Small intestine (tissue), 7 donors: ENCODE measurements around the gene DBP. TPM values are rescaled to one million over a fixed set of nuclear protein-coding genes. Genes with fewer than 3 reads are reported as not detected.
"Not testable (repeated sequence)": the region's sequence is repeated elsewhere in the genome, so short reads cannot be mapped to it uniquely, and the experiment has no call there.

Experiments used
- DNase-seq, 2 donors: peaks; one replicate each; pipeline versions ENCODE4 v3.0.0 to v3.0.0-alpha.2; 2013
- FAIRE-seq: peaks from 2 replicates; lab custom pipeline; 2012; peaks lifted over from hg19 to GRCh38; lab: Jason Lieb, UNC
- H3K27ac ChIP-seq, 3 donors: one replicate each; pipeline ENCODE4 v1.5.1; 2013; ENCODE audit warnings: low read length in 2 of 3, mild to moderate bottlenecking in 2 of 3, control low read depth in 1 of 3, inconsistent platforms in 1 of 3, low read depth in 1 of 3, moderate library complexity in 1 of 3
- H3K27me3 ChIP-seq, 3 donors: one replicate each; pipeline ENCODE4 v1.6.1; 2013; ENCODE audit warnings: low read length in 3 of 3, inconsistent platforms in 1 of 3; ENCODE audit not compliant: control insufficient read depth in 3 of 3, insufficient read depth in 3 of 3
- H3K36me3 ChIP-seq, 3 donors: one replicate each; pipeline ENCODE4 v1.6.1; 2013; ENCODE audit warnings: low read length in 3 of 3, inconsistent platforms in 1 of 3, low read depth in 1 of 3, mild to moderate bottlenecking in 1 of 3, moderate library complexity in 1 of 3; ENCODE audit not compliant: control insufficient read depth in 3 of 3, insufficient read depth in 2 of 3
- H3K4me1 ChIP-seq, 3 donors: one replicate each; pipeline ENCODE4 v1.6.1; 2013; ENCODE audit warnings: low read length in 2 of 3, inconsistent platforms in 1 of 3, low read depth in 1 of 3, mild to moderate bottlenecking in 1 of 3, moderate library complexity in 1 of 3; ENCODE audit not compliant: control insufficient read depth in 3 of 3, insufficient read depth in 2 of 3
- H3K4me3 ChIP-seq, 3 donors: one replicate each; pipeline ENCODE4 v1.5.1; 2013; ENCODE audit warnings: low read length in 3 of 3, control low read depth in 1 of 3, inconsistent platforms in 1 of 3, low read depth in 1 of 3, mild to moderate bottlenecking in 1 of 3, moderate library complexity in 1 of 3
- H3K9me3 ChIP-seq, 2 donors: one replicate each; pipeline ENCODE4 v1.6.1; 2013; ENCODE audit warnings: low read depth in 1 of 2, low read length in 1 of 2; ENCODE audit not compliant: control insufficient read depth in 2 of 2, insufficient read depth in 1 of 2
- WGBS, 3 donors: extraction: QIAGEN DNeasy Blood & Tissue Kit; methylation state at CpG; one replicate each; pipeline ENCODE4 v1.1.7; 2013; 5-methylcytosine and 5-hydroxymethylcytosine counted together
- polyA plus RNA-seq, 4 donors: library from polyadenylated mRNA; stranded (reverse) in 3 of 4; unstranded in 1 of 4; fragments of 200-250 nt in 3 of 4; fragments of 120-200 nt in 1 of 4; gene quantifications; one replicate each; pipeline versions ENCODE4 v1.2.1 to v1.2.3, GENCODE V29; 2013
- donor health status: healthy with polysubstance abuse.
- donor health status: control.
- donor health status: control.
- donor health status: Bipolar disorder and iron deficiency.
- donor health status: healthy.

The DBP gene
- polyA plus RNA-seq, 4 donors, result 7.1 to 40.3 (median 23.9) TPM

DNA sequence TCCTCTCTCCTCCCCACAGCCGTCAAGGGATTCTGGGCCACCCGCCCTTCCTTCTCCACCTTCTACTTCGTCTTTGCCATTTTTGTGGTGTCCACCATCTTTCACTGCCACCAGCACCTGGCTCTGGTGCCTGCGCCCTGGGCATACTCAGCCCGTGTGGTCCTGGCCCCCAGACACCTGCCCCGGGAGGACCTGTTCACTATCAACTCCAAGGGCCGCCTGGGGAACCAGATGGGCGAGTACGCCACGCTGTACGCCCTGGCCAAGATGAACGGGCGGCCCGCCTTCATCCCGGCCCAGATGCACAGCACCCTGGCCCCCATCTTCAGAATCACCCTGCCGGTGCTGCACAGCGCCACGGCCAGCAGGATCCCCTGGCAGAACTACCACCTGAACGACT lies 42.8 kb upstream of the DBP start:
- H3K27ac ChIP-seq, FAIRE-seq, H3K27me3 ChIP-seq, H3K4me3 ChIP-seq, DNase-seq, H3K9me3 ChIP-seq, H3K36me3 ChIP-seq: not testable (repeated sequence)
- 89 to 94% (median 94%) methylated on average over 15 to 17 of the region's 19 CpGs for WGBS, 3 donors
- H3K4me1 ChIP-seq, result peaks cover 0 to 53% (median 4%) of the 10 kb centered on the region in 3 donors

DNA sequence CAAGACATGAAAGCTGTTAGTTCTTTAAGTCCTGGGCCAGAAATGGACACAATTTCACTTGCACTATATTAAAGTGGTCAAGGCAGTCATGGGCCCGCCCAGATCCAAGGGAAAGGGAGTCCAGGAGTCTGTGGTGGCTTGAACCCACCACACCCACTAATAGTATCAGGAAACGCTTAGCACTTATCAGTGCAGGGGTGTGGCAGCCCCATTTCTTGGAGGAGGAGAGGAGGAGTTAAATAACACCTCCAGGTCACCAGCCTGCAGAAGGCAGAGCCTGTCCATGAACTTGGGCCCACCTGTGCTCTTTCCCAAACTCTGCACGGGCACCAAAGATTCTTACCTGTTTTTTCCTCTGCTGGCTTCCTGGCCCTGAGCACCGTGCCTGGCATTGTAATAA lies 41.0 kb upstream of the DBP start:
- Histone ChIP-seq H3K4me1 (peaks cover 0 to 44% (median 2%) of the 10 kb centered on the region in 3 donors), H3K4me3 (no peak overlapping the region), H3K36me3 (peaks cover 0 to 3% (median 0%) of the 10 kb centered on the region in 3 donors), H3K9me3 (no peaks in the 10 kb centered on the region), H3K27me3 (no peaks in the 10 kb centered on the region), H3K27ac (peak overlapping the region; percentile 90 to 94 (median 91))
- FAIRE-seq, result no peak
- DNase-seq, result peak; percentile 91 to 98
- WGBS, 3 donors, result 7 to 46% (median 35%) methylated on average over 4 of the region's 4 CpGs

DNA sequence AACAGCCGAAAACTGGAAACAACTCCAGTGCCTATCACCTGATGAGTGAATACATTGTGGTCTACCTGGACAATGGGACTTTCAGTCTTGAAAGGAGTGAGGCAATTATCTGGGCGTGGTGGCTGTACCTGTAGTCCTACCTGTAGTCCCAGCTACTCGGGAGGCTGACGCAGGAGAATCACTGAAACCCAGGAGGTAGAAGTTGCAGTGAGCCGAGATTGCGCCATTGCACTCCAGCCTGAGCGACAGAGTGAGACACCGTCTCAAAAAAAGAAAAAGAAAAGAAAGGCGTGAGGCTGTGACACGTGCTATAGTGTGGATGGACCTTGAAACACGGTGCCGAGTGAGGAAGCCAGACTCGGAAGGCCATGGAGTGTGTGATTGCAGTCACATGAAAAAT lies 39.7 kb upstream of the DBP start:
- Histone ChIP-seq H3K27me3 (no peaks in the 10 kb centered on the region), H3K4me3 (no peak overlapping the region), H3K9me3 (no peaks in the 10 kb centered on the region), H3K36me3 (peaks cover 0 to 3% (median 0%) of the 10 kb centered on the region in 3 donors), H3K27ac (peak overlapping the region; percentile 73 to 94 (median 82)), H3K4me1 (peaks cover 0 to 43% (median 2%) of the 10 kb centered on the region in 3 donors)
- FAIRE-seq (no peak), DNase-seq (peak; percentile 91 to 95)
- WGBS, 3 donors, result 18 to 66% (median 45%) methylated on average over 13 of the region's 13 CpGs

DNA sequence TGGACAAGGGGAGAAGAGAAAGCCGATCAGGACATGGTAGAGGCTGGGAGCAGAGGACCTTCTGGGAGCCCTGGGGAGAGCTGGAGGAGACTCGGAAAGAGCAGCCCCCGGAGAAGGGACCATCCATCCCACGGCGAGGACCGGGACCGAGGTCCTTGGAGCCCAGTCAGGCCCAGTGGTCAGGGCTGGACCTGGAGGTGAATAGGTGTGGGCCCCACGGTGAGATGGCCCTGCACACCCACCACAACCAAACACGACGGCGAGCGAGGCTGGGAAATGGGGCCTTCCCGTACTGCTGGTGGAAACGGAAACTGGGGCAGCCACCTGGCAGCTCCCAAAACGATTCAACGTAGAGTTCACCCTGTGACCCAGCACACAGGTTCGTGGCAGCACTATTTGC lies 39.3 kb upstream of the DBP start:
- H3K27ac ChIP-seq, result peak overlapping the region; percentile 73 to 94 (median 82)
- no peaks in the 10 kb centered on the region for H3K27me3 ChIP-seq
- H3K9me3 ChIP-seq, result no peaks in the 10 kb centered on the region
- H3K4me1 ChIP-seq, result peaks cover 0 to 43% (median 2%) of the 10 kb centered on the region in 3 donors
- H3K36me3 ChIP-seq, result peaks cover 0 to 3% (median 0%) of the 10 kb centered on the region in 3 donors
- no peak for FAIRE-seq
- 74 to 82% (median 78%) methylated on average over 17 of the region's 17 CpGs for WGBS, 3 donors
- DNase-seq, result no peak
- H3K4me3 ChIP-seq, result no peak overlapping the region

DNA sequence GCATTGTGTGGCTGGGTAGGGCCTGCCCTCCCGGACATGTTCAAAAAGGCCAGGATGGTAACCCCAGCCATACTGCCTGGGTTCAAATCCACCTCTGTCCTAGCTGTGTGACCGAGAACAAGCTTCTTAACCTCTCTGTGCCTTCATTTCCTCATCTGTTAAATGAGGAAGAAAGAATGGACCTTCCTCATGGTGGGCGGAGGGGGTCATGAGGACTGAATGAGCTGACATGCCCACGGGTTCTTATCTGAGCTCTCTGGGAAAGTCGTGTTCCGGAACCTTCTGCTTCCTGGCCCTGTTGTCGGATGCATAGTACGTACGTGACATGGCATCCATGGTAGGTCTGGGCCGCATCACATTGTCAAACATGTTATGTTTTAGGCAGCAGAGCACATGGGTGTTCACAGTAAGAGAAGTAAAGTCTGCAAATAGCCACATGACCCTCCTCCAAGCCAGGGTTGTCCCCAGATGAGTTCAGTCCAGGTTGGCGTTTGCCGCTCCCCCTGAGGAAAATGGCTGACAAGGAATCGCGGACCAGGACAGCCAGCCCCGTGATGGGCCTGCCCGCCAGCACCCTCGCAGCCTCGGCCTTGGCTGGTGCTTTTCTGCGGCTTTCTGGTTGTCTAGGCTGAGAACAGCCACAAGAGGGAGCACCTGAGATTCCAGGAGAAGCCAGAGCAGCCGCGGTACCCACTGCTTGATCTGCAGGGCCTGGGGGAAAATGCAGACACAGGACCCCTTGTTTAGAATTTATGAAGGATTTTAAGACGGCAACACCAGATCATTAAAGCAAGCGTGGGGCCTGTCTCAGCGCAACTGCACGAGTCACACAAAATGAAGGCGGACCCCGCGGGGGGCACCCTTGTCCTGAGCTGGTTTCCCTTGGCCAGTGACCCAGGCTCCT lies 38.0 kb upstream of the DBP start:
- H3K27me3 ChIP-seq, result no peaks in the 10 kb centered on the region
- DNase-seq (peak; percentile 87 to 93), FAIRE-seq (no peak)
- WGBS, 3 donors, result 36 to 39% (median 39%) methylated on average over 28 of the region's 28 CpGs
- H3K27ac ChIP-seq, result peak overlapping the region in 1 of 3 donors; percentile 94
- H3K4me3 ChIP-seq, result no peak overlapping the region
- H3K9me3 ChIP-seq, result no peaks in the 10 kb centered on the region
- peaks cover 0 to 3% (median 0%) of the 10 kb centered on the region in 3 donors for H3K36me3 ChIP-seq
- H3K4me1 ChIP-seq, result peaks cover 0 to 54% (median 2%) of the 10 kb centered on the region in 3 donors

DNA sequence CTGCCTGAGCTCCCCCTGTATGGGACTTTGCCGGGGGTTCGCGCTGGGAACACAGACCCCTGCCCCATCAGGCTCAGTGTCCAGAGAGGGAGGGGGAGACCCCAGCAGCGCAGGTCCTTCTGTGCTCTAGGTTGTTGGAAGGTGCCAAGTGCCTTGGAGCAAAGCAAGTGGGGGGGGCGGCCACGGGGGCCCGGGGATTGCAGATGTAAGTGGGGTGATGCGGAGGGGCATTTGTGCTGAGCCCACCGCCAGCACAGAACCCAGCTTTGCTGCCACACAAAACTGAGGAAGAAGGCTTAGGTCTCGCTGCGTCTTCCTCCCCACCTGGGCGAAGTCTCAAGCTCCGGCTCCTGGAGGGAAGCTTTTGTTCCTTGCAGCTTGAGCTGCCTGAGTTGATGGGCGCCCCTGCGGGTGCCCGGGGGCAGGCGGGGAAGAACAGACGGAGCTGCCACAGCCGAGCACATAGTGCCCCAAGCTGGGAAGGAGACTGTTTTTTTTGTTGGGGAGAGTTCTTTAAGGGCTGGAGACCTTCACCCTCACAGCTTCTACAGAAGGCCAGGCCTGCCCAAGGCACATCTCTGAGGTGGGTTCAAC lies 37.1 kb upstream of the DBP start:
- H3K27ac ChIP-seq, result no peak overlapping the region
- WGBS, 3 donors, result 88 to 96% (median 92%) methylated on average over 18 to 19 of the region's 19 CpGs
- no peak for FAIRE-seq

DNA sequence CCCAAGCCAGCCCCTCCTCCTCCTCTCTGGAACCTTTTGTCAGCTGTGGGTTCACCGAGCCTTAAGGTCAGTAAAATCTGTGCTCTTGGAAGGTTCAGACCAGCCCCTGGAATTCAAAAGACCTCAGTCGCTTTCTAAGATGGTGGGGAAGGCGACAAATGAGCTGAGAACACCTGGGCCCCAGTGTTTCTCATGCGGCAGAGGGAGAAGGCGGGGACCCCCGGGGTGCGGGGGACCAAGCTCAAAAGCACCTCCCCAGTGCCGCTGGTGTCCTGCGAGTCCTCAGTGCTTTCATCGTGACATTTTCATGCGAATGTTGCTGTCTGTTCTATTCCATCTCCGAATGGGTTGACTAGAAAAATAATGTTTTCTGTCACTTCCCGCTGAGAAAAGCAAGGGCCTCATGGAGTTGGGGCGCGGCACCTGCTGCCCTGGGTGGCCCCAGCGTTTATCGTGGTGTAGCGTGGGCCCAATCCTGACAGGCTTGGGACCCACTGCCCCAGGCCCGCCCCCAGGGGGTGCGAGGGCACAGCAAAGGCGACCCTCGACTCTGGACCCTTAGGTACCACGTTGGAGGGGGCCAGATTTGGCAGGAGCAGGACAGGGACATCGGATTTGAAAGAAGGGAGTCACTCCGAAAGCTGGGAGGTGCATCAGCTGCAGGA lies 36.4 kb upstream of the DBP start:
- H3K4me3 ChIP-seq, result no peak overlapping the region
- H3K36me3 ChIP-seq, result peaks cover 0 to 3% (median 0%) of the 10 kb centered on the region in 3 donors
- WGBS, 3 donors, result 79 to 85% (median 80%) methylated on average over 25 of the region's 25 CpGs
- peaks cover 0 to 50% (median 2%) of the 10 kb centered on the region in 3 donors for H3K4me1 ChIP-seq
- DNase-seq (no peak), FAIRE-seq (no peak)
- no peaks in the 10 kb centered on the region for H3K27me3 ChIP-seq
- no peaks in the 10 kb centered on the region for H3K9me3 ChIP-seq
- H3K27ac ChIP-seq, result no peak overlapping the region

More for the DNA sequence above, 37.1 kb upstream of the DBP start:
- no peak overlapping the region for H3K4me3 ChIP-seq
- H3K27me3 ChIP-seq, result no peaks in the 10 kb centered on the region
- H3K4me1 ChIP-seq, result peaks cover 0 to 54% (median 2%) of the 10 kb centered on the region in 3 donors
- H3K9me3 ChIP-seq, result no peaks in the 10 kb centered on the region
- H3K36me3 ChIP-seq, result peaks cover 0 to 3% (median 0%) of the 10 kb centered on the region in 3 donors
- no peak for DNase-seq

DNA sequence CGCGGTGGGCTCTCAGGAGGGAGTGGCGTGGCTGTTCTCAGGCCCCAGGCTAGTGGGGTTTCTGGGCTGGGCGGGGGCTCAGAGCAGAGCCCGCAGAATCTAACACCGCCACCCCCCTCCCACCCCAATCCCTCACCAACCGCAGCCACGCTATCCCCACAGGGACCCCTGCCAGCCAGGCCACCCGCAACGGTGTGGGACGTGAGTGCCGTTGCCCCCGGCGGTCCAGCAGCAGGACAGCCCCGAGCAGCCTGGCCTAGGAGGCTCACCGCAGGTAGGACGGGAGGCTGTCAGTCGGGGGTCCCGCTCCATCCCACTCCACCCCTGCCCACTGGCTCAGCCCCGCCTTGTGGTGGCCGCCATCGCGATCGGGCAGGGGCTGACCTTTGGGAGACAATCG lies 35.8 kb upstream of the DBP start, which contains the start of gene NTN5:
Gene NTN5 (minus strand): TSS at position 24 of the 400 bp plus-strand sequence. CDS start 2,031 bp downstream, outside the sequence.
- no peaks in the 10 kb centered on the region for H3K27me3 ChIP-seq
- peaks cover 0 to 3% (median 0%) of the 10 kb centered on the region in 3 donors for H3K36me3 ChIP-seq
- no peak within 1 kb of the TSS for H3K27ac ChIP-seq
- FAIRE-seq, result no peak
- WGBS, 3 donors, result 88 to 94% (median 89%) methylated on average over 16 to 25 of the region's 25 CpGs
- peaks cover 0 to 44% (median 2%) of the 10 kb centered on the region in 3 donors for H3K4me1 ChIP-seq
- H3K9me3 ChIP-seq, result no peaks in the 10 kb centered on the region
- H3K4me3 ChIP-seq, result no peak within 1 kb of the TSS
- DNase-seq, result no peak
